ENCODE results near the gene TMEM238.
"Not testable (repeated sequence)": the region's sequence is repeated elsewhere in the genome, so short reads cannot be mapped to it uniquely, and the experiment has no call there.

Gene TMEM238

GRCh38 chr19:55336101-55336500, 48.0 kb downstream of the TMEM238 start:
- DNase-seq = no peak

DNA sequence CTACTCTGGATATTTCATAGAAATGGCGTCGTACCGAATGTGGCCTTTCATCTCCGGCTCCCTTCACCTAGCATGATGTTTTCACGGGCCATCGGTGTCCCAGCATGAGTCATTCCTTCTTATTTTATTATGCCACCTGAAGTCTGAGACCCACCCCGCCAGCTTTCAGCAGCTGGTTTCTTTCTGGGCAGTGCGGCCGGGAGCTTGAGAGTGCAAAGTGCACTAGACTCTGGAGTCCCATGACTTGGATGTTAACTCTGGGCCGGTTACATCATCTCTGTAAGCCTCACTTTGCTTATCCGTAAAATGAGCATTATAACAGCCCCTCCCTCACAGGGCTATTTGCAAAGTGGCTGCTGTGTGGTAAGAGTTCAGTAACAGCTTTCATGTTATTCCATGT, 50.2 kb downstream of the TMEM238 start:
- no peak for DNase-seq

GRCh38 chr19:55329791-55330190, 54.3 kb downstream of the TMEM238 start:
- DNase-seq = not testable (repeated sequence)
